Cardiac septum (tissue), 1 donor: ENCODE results near the gene CARD19. TPM values are rescaled to one million over a fixed set of nuclear protein-coding genes. Genes with fewer than 3 reads are reported as not detected.

ENCODE experiments used
- total RNA-seq: library from RNA; stranded (reverse); fragmentation: NEBNext Ultra II Directional; extraction: Animal tissue kit (Norgen Biotek cat#: 25700); gene quantifications from one replicate; pipeline ENCODE4 v1.2.1, GENCODE V29; 2021
- donor health status: DM: no; HTN: no; CAD: no.

CARD19 gene
- total RNA-seq, 1 donor from 2014 or later = 45.1 TPM

Other genes starting within 250 kb of the CARD19 start
- gene ZNF484, start 218.2 kb upstream of the CARD19 start, total RNA-seq = 7.7 TPM
- gene FGD3, start 148.7 kb upstream of the CARD19 start, total RNA-seq = 2.6 TPM
- gene SUSD3, start 37.5 kb upstream of the CARD19 start, total RNA-seq = 1.1 TPM
- 46.4 TPM for gene NINJ1, start 38.0 kb downstream of the CARD19 start, total RNA-seq
- gene WNK2, start 87.9 kb downstream of the CARD19 start, total RNA-seq = 123 TPM